Adrenal gland (tissue), 5 donors: Measurements from ENCODE around the gene TAF4.

Experiments
- CTCF ChIP-seq, 6 experiments: fragments of 450-650 bp in 4 of 6; fragments of 200-600 bp in 2 of 6; sonication (generic) in 1 of 6; IDR thresholded peaks; 1 replicate in 5 of 6; 2 replicates in 1 of 6; pipeline versions ENCODE4 v1.5.1 to v1.8.0; 2016 to 2021; ENCODE audit warnings: antibody characterized with exemption in 6 of 6, mild to moderate bottlenecking in 2 of 6, moderate library complexity in 1 of 6
- POLR2A ChIP-seq, 2 donors: fragments of 450-650 bp; IDR thresholded peaks; one replicate each; pipeline ENCODE4 v1.6.1; 2017; ENCODE audit warnings: antibody characterized with exemption in 2 of 2, mild to moderate bottlenecking in 2 of 2, moderate library complexity in 1 of 2
- donor health status: DM: no; HTN: no; CAD: no.

DNA sequence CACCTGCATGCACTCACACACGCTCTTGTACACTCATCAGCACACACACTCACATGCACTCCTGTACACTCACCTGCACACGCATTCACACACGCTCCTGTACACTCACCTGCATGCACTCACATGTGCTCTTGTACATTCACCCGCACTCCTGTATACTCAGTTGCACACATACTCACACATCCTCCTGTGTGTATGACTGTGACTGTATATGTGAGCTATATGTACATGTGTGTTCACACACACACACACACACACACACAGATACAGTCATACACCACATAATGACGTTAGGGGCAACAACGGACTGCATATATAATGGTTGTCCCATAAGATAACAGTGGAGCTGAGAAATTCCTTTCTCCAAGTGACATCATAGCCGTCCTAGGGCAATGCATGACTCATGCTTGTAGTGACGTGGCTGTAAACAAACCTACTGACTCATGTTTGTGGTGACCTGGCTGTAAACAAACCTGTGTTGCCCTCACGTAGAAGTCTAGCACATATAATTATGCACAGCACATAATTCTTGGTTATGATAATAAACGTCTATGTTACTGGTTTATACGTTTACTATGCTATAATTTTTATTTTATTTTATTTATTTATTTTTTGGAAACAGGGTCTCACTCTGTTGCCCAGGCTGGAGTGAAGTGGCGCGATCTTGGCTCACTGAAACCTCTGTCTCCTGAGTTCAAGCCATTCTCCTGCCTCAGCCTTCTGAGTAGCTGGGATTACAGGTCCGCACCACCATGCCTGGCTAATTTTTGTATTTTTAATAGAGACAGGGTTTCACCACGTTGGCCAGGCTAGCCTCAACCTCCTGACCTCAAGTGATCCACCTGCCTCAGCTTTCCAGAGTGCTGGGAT is 22.8 kb upstream of the TAF4 start:
- TF ChIP-seq CTCF (IDR thresholded peaks at IDR 0.05) (no peak), POLR2A (IDR thresholded peaks at IDR 0.05) (no peak)
